ENCODE data around the gene URB1.
A peak's percentile ranks its signal among the peaks of the same experiment; 100 is the strongest.

URB1 gene

GRCh38 chr21:32392880-32393676 lies at the start of gene URB1:
TSS of gene URB1 (minus strand) at chr21:32393012. CDS start at chr21:32392910, 102 bp downstream.
- DNase-seq: peak; percentile 70

DNA sequence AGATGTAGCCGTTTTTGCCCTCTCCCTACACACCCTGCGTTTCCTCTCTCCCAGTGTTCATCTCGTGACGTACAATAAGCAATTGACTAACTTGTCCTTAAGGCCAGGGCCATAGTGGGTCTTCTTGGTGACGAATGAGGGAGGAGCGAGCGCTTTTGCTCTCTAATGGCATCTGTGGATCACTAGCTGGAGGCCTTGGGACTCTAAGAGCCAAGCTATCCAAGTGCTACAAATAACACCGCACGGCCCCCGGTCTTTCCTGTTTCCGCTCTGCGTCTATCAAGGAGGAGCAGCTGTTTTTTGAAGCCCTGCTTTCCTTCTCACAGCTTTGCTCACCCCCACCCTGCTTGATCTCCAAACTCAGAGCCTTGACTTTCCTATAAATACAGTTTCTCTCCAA lies 44.9 kb upstream of the URB1 start:
- DNase-seq: no peak

- DNase-seq: peak; percentile 84
Observed at GRCh38 chr21:32432982-32433660, 40.3 kb upstream of the URB1 start.

- DNase-seq: no peak
Observed at GRCh38 chr21:32427958-32428623, 35.3 kb upstream of the URB1 start.

GRCh38 chr21:32426592-32427051 lies 33.8 kb upstream of the URB1 start:
- no peak for DNase-seq

DNA sequence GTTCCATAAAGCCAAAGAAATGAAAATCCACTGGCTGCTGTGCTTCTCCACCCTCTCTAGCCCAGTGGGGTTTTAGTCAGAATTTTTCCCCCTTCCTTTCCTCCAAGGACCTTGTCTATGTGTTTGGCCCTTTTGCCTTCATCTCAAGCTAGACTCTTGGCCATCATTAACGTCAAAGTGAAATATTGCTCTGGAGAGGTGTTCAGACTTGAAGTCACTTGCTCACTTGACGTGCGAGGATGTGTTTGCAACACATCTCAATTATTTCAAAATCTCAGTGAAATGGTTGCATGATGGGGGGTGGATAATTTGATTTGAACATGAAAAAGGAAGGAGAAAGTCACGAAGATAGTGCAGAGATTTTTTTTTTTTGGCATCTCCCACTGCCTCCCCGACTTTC lies 33.3 kb upstream of the URB1 start:
- no peak for DNase-seq

DNA sequence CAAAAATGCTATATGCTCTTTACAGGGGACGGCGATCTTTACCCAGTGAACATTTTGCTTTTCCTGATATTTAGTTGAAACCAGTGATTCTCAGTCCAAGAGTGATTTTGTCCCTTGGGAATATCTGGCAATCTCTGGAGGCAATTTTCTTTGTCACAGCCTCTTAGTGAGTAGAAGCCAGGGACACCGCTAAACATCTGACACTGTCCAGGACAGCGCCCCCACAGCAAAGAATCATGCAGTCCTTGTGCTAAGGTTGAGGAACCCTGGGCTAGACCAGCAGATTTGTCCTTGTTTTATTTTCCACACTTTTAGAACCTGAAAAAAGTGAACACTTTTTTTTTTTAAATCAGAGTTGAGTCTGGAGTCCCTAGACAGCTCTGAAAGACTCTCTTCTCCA lies 32.8 kb upstream of the URB1 start:
- DNase-seq: no peak

- DNase-seq: no peak
Observed at GRCh38 chr21:32424674-32425073, 31.9 kb upstream of the URB1 start.

DNA sequence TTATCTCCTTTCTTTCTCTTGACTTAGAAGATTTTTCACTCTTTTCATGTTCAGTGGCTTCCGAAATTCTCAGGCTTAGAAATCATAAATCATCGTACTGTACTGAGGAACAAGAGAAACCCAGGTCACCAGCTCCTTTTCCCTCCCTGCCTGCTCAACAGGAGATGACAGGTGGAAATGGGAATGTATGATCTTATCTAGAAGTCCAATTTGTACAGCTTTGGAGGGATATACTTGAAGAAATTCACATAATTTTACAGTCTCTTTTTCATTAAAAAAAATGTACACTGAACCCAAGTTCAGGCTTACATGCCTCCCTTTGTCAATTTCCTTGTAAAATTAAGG lies 31.4 kb upstream of the URB1 start:
- no peak for DNase-seq

- no peak for DNase-seq
Observed at GRCh38 chr21:32423320-32424190, 30.7 kb upstream of the URB1 start.

- DNase-seq: no peak
Observed at GRCh38 chr21:32422064-32422463, 29.3 kb upstream of the URB1 start.

GRCh38 chr21:32418146-32418545 lies 25.3 kb upstream of the URB1 start:
- DNase-seq: no peak

GRCh38 chr21:32415451-32416398 lies 22.9 kb upstream of the URB1 start:
- DNase-seq: no peak

GRCh38 chr21:32414579-32415358 lies 22.0 kb upstream of the URB1 start:
- DNase-seq: no peak

DNA sequence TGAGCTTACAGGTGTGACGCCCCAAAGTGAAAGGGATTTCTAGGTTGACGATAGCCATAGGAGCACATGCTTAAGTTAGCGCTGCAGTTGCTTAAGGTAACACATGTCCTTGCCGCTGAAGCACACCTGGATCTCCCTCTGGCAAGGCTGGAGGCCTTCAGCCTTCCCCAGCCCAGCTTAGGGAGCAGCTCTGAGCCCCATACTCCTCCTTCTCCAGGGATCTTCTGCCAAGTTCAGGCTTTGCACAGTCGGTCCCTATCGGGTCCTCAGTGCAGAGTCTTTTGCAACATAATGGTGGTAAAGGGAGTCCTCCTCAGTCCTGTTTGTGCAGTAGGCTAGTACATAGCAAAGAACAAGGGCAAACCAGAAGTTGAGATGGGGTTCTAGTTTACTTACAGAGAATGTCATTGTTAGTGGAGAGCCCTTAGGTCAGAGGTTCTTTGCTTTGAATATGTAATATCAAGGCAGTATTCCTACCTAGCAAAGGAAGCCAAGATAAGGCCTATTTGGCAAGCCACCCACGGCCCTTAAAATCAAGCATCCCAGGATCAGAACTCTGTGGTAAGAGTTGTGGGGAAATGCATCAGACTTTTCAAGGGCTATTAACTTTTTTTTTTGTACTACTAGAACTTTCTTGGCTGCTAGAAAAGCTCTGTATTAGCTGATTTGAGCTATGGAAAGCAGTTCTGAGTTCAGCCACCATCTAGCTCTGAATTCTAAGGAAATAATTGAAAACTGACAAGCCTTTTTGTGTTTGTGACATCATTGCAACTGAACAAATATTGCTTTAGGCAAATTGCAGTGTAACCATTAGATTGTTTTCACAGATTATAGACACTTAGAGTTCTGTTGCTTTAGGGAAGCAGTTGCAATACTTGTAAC lies 21.1 kb upstream of the URB1 start:
- DNase-seq: no peak

- no peak for DNase-seq
Observed at GRCh38 chr21:32413015-32413504, 20.2 kb upstream of the URB1 start.

- DNase-seq: peak; percentile 8
Observed at GRCh38 chr21:32412162-32413014, 19.6 kb upstream of the URB1 start, which contains the start of gene EVA1C. TSS of gene EVA1C (plus strand) at chr21:32412706. CDS start at chr21:32412854, 148 bp downstream.
